ENCODE results near the gene SECTM1.

Gene SECTM1

GRCh38 chr17:82355770-82356427 is 22.3 kb upstream of the SECTM1 start:
- in situ Hi-C loops (cut with MboI; ENCODE audit: low sequenced_read_pairs, unreplicated experiment): no loop called here
- DNase-seq (ENCODE audit: low spot score): no peak
- no peak for TF ChIP-seq CTCF (IDR thresholded peaks at IDR 0.05; ENCODE audit: borderline replicate concordance, control extremely low read depth, extremely low read depth, insufficient read depth, missing control alignments)

- no peak for TF ChIP-seq CTCF (IDR thresholded peaks at IDR 0.05; ENCODE audit: borderline replicate concordance, control extremely low read depth, extremely low read depth, insufficient read depth, missing control alignments)
- DNase-seq (ENCODE audit: low spot score): no peak
- in situ Hi-C loops (cut with MboI; ENCODE audit: low sequenced_read_pairs, unreplicated experiment): loop anchor here (5.0 kb wide), 1 partner anchor 52 kb away; no protein-coding TSS in a partner anchor
Measured at GRCh38 chr17:82354804-82355308, 21.3 kb upstream of the SECTM1 start.

GRCh38 chr17:82353484-82353883 is 19.9 kb upstream of the SECTM1 start:
- TF ChIP-seq CTCF (IDR thresholded peaks at IDR 0.05; ENCODE audit: borderline replicate concordance, control extremely low read depth, extremely low read depth, insufficient read depth, missing control alignments): no peak
- in situ Hi-C loops (cut with MboI; ENCODE audit: low sequenced_read_pairs, unreplicated experiment): loop anchor here (5.0 kb wide), 1 partner anchor 54 kb away; no protein-coding TSS in a partner anchor
- no peak for DNase-seq (ENCODE audit: low spot score)

- in situ Hi-C loops (cut with MboI; ENCODE audit: low sequenced_read_pairs, unreplicated experiment): loop anchor here (5.0 kb wide), 1 partner anchor 55 kb away; no protein-coding TSS in a partner anchor
- DNase-seq (ENCODE audit: low spot score): peak; percentile 91
- peak; percentile 91 for TF ChIP-seq CTCF (IDR thresholded peaks at IDR 0.05; ENCODE audit: borderline replicate concordance, control extremely low read depth, extremely low read depth, insufficient read depth, missing control alignments)
Measured at GRCh38 chr17:82351713-82352488, 18.3 kb upstream of the SECTM1 start.

GRCh38 chr17:82351254-82351712 is 17.7 kb upstream of the SECTM1 start:
- no peak for DNase-seq (ENCODE audit: low spot score)
- in situ Hi-C loops (cut with MboI; ENCODE audit: low sequenced_read_pairs, unreplicated experiment): loop anchor here (5.0 kb wide), 1 partner anchor 56 kb away; no protein-coding TSS in a partner anchor
- TF ChIP-seq CTCF (IDR thresholded peaks at IDR 0.05; ENCODE audit: borderline replicate concordance, control extremely low read depth, extremely low read depth, insufficient read depth, missing control alignments): no peak

GRCh38 chr17:82350182-82351030 is 16.8 kb upstream of the SECTM1 start:
- in situ Hi-C loops (cut with MboI; ENCODE audit: low sequenced_read_pairs, unreplicated experiment): loop anchor here (5.0 kb wide), 1 partner anchor 57 kb away; no protein-coding TSS in a partner anchor
- no peak for DNase-seq (ENCODE audit: low spot score)
- peak; percentile 15 for TF ChIP-seq CTCF (IDR thresholded peaks at IDR 0.05; ENCODE audit: borderline replicate concordance, control extremely low read depth, extremely low read depth, insufficient read depth, missing control alignments)
